Epithelial cell of prostate (primary cell): ENCODE measurements around the gene PIAS3.
"Not testable (repeated sequence)": the region's sequence is repeated elsewhere in the genome, so short reads cannot be mapped to it uniquely, and the experiment has no call there.

ENCODE experiments used
- DNase-seq: peaks from one replicate; pipeline ENCODE4 v3.0.0-alpha.2; 2011; ENCODE audit warnings: low read depth, low spot score
- H3K27ac ChIP-seq: fragments of 450-650 bp; 2 replicates; pipeline ENCODE4 v1.5.1; 2017; ENCODE audit warnings: mild to moderate bottlenecking

The PIAS3 gene

DNA sequence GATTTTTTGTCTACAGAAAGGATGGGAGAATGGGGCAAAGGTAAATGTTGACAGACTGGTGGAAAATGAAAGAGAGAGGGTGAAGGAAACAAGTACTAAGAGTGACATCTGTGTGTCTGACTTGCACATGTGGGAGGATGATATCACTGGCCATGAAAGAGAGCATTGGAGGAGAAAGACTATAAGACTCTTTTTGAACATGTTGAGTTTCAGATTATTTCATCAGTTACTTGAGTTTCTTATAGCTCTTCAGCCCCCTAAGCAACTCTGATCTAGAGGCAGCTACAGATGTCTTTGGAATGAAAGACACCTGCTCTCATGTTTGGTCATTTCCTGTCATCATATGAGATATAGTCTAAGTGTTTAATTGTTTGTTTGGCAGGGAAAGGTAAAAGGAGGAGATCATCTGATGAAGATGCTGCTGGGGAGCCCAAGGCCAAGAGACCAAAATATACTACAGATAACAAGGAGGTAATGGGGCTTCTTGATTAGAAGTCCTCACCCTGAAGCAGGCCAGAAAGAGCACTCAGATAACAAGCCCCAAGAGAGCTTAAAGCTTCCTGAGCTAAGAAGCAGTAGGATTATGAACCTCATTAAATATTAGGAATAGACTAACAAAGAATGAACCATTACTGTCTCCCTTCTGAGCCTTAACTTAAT lies 30.4 kb downstream of the PIAS3 start:
- no peak for DNase-seq
- H3K27ac ChIP-seq: no peak overlapping the region

DNA sequence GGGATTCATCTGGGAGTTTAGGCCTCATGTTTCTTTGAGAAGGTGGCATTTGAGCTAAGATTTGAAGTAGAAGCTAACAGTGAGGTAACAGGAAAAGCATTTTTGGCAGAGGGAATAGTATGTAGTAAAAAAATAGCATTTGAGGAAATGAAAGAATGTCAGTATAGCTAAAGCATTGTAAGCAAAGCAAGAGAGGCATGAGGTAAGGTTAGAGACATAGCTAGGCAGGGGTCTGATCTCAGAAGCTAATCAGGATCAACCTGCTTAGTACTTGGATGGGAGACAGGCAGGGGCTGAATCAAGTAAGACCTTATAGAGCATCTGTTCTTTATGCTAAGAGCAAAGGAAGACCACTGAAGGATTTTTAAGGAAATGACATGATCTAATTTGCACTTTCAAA lies 30.9 kb downstream of the PIAS3 start:
- H3K27ac ChIP-seq: no peak overlapping the region
- DNase-seq: no peak

DNA sequence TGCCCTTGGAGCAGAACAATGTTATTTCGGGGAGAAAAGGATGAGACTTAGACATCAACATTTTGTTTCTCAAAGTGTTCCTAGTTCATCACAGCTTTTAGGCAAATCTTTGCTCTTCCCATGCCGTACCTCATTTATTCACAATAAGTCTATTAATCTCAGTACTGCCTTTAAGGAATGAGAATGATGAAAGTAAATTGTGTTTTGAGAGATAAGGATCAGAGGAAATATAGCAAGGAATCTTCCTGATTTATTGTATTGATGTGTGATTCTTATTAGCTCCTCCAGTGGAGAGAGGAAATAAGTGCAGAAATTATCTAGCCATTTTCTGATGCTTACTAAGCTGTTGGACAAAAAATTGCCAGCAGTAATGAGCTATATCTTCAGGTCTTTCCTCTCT lies 32.9 kb downstream of the PIAS3 start:
- no peak overlapping the region for H3K27ac ChIP-seq
- no peak for DNase-seq

DNA sequence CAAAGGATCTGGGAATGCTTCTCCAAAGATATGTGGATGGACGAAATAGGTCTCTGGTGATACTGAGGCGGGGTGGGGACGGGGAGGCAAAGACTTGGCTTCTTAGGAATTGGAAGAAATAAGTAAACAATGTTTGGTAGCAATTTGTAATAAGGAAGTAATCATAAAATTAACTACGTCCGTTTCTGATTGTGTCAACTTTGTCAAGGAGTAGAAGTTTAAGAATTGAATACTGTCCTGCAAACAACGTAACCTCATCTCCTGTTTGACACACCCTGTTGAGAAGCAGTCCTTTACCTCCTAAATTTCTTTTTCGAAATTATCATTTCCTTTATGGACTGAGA lies 34.4 kb downstream of the PIAS3 start:
- peak overlapping the region; percentile 81 for H3K27ac ChIP-seq
- no peak for DNase-seq

DNA sequence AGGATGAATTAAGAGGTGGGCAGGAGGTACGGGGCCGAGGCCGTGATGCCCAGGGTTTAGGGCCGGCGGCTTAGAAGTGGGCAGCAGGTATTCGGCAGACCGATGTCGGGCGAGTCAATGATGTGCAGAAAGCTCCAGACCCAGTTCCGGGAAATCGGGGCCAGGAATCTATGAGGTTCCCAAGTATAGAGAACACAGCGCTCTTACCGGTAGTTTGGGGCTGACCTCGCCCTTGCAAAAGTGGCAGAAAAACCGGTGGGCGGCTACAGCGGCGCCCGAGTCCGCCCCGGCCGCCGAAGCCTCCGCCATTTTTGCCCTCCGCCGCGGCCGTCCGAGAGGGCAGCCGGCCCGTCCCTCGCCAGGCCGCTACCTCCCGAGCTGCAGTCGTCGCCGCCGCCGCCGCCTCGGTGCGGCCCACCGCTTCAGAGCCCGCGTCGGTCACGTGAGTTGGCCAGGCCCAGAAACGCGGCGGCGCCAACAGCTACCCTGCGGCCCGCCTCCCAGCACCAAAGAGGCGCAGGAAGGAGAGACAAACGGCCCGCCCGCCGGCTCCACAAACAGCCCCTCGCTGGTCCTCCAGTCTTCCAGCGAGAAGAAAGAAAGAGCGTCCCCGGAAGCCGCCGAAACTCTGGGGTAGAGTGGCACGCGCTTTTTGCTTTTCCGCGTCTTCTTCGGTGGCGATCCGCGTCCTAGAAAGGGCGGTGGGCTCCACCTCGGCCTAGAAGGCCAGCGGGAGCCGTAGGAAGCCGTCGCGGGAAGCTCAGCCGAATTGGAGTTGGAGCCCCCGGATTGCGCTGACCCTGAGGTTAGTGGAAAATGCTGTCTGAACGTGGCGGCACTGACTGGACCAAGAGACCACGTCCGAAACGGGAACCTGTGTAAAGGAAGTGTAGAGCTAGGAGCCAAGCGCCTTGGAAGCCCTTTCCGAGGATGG lies 35.0 kb downstream of the PIAS3 start, which contains the start of the genes POLR3C and RNF115:
Gene POLR3C (plus strand): TSS at position 636 of the 934 bp plus-strand sequence. CDS start 1,577 bp downstream, outside the sequence.
Gene RNF115 (minus strand): TSS at position 531 of the 934 bp plus-strand sequence. CDS start 222 bp downstream, at position 309.
- peak within 1 kb of the TSS; percentile 81 for H3K27ac ChIP-seq
- DNase-seq: no peak

DNA sequence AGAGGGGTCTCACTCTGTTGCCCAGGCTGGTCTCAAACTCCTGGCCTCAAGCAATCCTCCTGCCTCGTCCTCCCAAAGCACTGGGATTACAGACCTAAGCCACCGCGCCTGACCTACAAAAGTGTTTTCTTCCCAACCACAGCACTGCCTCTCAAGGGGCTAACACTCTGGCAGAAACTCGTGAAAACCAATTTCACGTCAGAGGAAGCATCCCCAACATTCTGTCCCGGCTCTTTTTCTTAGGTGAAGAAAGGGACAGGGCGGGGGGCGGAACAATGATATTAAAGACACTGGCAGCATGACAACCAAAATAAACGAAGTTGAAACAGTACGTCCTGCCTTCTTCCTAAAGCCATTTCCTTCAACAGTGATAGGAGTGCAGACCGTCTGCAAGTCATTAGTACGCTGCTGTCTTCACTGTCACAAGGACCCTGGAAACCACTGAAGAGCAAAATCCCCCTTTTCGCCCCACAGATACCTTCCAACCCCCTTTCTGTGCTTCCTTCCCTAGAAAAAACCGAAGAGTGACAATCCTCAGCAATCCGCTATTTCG lies 36.0 kb downstream of the PIAS3 start:
- not testable (repeated sequence) for DNase-seq, H3K27ac ChIP-seq

DNA sequence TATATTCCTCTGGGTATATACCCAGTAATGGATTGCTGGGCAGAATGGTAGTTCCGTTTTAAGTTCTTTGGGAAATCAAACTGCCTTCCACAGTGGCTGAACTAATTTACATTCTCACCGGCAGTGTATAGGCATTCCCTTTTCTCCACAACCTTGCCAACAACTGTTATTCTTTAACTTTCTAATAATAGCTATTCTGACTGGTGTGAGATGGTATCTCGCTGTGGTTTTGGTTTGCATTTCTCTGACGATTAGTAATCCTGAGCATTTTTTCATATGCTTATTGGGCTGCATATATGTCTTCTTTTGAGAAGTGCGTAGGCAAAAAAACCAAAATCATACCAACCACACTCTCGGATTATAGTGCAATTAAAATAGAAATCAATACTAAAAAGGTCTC lies 40.8 kb downstream of the PIAS3 start:
- DNase-seq: not testable (repeated sequence)

DNA sequence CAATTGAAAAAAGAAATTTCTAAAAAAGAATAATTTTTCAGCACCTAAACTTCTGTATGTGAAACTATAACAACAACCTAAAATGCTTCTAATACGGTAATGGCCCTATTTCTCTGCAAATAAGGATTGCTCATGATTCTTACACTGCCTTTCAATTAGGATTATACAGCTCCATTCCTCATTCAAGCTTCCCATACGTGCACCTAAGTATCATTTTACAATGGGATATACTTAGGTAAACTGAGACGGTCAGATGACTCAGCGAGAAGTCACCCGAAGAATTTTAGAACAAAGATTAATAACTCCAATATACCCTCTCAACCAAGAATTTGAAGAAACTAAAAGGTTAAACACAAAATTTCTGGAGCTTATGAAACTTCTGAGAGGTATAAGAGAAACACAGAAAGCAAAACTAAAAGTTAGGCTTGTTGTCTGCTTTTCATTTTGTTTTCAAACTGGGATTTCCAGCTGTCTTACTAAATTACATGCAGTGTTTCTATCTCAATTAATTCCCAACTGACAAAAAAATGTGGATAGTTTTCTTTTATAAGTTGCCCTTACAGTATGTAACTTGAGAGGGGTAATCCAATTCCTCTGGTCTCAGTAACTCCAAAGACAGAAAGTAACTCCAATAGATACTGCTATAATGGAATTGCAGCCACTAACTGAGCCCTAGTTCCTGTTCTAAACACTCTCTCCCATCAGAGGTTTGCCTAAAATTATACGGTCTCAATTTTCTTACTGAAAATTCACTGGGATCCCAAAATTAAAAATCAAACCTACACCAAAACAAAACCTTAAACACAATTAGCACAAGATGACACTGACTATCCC lies 45.7 kb downstream of the PIAS3 start:
- not testable (repeated sequence) for H3K27ac ChIP-seq, DNase-seq

More for the DNA sequence above, 40.8 kb downstream of the PIAS3 start:
- not testable (repeated sequence) for H3K27ac ChIP-seq

DNA sequence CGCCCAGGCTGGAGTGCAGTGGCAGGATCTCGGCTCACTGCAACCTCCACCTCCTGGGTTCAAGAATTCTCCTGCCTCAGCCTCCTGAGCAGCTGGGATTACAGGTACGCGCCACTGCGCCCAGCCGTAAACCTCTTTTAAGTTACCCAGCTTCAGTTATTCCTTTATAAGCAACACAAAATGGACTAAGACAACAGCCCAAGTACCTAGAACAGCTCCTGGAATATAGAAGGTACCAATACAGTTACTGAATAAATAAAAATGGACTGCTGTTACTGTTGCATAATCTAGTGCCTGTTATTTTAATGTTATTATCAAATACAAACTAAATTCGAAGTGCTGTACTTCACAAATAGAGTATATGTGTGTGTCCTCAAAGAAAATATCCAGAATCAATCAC lies 52.0 kb downstream of the PIAS3 start:
- DNase-seq: no peak
- no peak overlapping the region for H3K27ac ChIP-seq

DNA sequence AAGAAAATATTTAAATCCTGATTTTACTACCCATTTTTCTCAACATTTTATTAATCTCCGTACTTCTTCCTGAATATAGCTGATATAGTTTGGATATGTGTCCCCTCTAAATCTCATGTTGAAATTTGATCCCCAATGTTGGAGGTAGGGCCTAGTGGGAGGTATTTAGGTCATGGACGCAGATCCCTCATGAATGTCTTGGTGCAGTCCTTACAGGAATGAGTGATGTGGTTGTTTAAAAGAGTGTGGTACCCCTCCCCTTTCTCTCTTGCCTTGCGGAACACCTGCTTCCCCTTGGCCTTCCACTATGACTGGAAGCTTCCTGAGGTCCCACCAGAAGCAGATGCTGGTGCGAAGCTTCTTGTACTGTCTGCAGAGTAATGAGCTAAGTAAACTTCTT lies 52.5 kb downstream of the PIAS3 start:
- no peak overlapping the region for H3K27ac ChIP-seq
- DNase-seq: no peak

DNA sequence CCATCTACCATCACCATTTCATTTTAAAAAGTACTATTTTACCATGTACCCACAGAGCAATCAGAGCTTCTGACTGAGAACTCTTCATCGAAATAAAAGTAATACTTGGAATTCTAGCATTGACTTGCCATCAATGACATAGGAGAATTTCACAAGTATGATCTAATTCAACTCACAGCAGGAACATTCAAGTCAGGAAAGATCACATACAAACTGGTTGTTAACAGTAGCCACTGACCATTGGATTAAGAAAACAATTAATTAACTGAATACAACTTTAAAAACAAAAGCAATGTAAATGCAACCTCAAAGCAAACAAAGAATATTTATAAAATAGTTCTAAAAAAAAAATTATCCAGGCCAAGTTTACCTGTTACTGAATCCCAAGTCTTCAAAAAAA lies 53.8 kb downstream of the PIAS3 start:
- no peak for DNase-seq

DNA sequence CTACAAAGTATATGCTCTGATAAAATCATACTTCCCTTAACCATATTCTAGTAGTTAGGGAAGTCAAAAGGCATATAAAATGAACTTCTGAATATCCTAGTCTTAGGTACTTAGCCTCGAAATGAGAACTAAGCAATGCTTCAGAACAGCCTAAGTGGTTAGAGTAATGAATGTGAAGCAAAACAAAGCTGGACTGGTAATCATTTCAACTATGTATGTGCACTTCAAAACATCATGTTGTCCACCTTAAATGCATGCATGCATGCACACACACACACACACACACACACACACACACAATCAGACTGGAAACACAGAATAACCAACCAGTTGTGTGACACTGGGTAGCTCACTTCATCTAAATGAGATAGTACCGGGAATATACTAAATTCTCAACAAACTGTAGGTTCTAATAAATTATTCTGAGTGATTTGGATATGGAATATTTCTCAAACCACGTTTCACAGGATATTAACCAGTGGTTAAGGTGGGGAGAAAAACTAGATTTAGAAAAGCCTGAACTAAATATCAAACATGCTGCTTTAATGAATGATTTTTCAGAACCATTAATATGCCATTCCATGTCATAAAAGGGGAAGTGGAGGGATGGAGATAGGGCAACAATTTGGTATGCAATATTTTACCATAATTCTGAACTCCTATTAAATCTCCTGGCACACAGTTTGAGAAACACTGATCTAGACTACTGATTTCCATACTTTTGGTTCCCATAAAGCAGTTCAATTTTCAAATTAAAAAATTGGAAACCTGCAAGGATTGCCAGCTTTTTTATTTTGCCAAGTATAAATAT lies 54.4 kb downstream of the PIAS3 start:
- no peak overlapping the region for H3K27ac ChIP-seq
- DNase-seq: no peak

More for the DNA sequence above, 53.8 kb downstream of the PIAS3 start:
- no peak overlapping the region for H3K27ac ChIP-seq

DNA sequence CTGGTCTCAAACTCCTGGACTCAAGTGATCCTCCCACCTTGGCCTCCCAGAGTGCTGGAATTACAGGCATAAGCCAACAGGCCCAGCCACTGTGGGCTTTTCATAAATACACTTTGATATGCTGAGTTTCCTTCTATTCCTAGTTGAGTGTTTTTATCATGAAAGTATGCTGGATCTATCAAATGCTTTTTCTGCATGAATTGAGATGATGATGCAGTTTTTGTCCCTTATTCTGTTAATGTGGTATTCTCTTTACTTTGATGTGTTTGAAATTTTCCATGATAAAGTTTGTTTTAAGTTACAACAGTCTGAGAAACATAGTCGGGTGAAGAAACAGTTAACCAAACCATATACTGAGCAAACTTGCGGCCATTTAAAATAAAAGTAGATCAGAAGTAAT lies 59.1 kb downstream of the PIAS3 start:
- H3K27ac ChIP-seq: no peak overlapping the region
- DNase-seq: no peak
